NK-92 (cell line): Measurements from ENCODE around the gene IQGAP2.
"Not testable (repeated sequence)": the region's sequence is repeated elsewhere in the genome, so short reads cannot be mapped to it uniquely, and the experiment has no call there.

Experiments used
- DNase-seq: peaks from one replicate; lab custom pipeline; 2025; ENCODE audit not compliant: unreplicated experiment; lab: John Stamatoyannopoulos, UW

IQGAP2 gene

DNA sequence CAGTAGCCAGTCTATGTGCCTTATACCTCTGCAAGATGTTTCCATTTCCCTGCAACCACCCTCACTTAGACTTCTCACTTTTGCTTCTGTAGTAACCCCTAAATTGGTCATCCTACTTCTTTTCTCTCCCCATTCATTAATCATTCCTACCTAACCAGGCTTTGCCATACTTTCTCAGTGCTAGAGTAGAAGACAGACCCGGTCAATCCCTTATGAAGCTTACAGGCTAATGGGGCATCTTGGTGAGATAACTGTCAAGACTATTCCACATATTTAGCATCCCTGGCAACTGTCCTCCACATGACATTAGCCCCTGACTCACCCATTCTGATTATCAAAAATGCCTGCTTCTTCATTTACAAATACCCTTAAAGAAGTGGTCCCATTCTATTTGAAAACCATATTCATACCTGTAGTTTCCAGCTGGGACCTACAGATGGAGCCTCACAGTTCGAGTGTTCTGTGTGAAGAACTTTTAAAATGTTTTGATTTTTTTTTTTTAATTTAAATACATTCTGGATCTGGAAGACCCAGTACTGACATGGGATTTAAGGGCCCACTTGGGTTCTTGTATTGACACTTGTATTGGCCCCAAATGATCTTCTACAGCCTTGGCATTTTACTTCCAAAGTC is 199.1 kb downstream of the IQGAP2 start:
- no peak for DNase-seq

DNA sequence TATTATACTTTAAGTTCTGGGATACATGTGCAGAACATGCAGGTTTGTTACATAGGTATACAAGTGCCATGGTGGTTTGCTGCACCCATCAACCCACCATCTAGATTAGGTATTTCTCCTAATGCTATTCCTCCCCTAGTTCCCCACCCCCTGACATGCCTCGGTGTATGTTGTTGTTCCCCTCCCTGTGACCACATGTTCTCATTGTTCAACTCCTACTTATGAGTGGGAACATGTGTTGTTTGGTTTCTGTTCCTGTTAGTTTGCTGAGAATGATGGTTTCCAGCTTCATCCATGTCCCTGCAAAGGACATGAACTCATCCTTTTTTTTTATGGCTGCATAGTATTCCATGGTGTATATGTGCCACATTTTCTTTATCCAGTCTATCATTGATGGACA is 200.9 kb downstream of the IQGAP2 start:
- DNase-seq, result not testable (repeated sequence)

DNA sequence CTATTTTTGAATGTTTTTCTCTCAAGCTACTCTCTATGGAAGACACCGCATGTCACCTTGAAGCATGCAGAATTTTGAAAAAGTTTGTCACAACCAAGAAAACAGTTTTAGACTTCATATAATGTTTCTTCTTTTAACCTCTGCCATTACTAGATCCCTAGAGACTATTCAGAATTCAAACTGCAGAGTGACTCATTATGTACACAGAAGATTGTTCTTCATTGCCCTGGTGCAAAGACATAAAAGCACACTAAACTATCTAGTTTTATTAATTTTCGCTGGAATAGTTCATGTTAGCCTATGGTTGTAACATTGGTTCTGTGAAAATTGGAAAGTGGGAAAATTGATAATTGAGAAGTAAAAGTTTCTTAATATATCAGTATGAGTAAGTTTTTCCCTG is 201.8 kb downstream of the IQGAP2 start:
- DNase-seq, result no peak

- no peak for DNase-seq
Observed at GRCh38 chr5:76606701-76607100, 203.6 kb downstream of the IQGAP2 start.

GRCh38 chr5:76607353-76607871 is 204.3 kb downstream of the IQGAP2 start:
- no peak for DNase-seq

DNA sequence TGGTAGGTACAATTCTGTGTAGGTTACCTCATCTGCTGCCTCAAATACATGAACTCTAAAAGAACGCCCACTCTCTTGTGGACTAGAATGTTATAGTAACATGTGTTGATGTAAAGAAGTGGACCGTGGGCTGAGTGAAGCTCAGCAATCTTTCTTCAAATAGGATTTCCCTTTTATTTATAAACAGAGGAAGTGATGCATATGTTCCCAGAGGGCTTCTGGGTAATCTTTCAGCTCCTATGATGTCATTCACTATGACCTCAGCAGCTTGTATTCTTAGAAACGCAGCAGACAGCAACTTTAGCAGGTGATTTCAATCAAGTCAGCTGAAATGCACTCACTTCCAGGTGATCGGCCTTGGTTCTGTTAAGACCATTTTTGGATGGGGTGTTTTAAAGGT is 205.7 kb downstream of the IQGAP2 start:
- no peak for DNase-seq

- no peak for DNase-seq
Observed at GRCh38 chr5:76610196-76610595, 207.1 kb downstream of the IQGAP2 start.

DNA sequence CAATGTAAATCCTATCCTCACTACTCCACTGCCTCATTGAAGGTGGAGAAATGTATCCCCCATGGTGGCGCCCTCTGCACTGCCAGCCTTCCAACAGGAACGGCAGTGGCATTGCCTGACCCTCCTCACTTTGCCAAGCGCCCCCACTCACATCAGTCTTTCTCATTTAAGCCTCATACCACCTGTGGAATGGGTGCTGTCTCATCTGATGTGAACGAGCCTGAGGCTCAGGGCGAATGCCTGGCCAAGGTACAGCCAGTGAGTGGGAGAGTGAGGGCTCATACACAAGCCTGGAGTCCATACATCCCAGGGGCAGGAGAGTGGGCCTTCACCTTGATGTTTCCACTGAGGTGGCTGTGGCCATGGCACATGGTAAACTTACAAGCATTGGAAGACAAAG is 209.9 kb downstream of the IQGAP2 start:
- DNase-seq, result no peak

DNA sequence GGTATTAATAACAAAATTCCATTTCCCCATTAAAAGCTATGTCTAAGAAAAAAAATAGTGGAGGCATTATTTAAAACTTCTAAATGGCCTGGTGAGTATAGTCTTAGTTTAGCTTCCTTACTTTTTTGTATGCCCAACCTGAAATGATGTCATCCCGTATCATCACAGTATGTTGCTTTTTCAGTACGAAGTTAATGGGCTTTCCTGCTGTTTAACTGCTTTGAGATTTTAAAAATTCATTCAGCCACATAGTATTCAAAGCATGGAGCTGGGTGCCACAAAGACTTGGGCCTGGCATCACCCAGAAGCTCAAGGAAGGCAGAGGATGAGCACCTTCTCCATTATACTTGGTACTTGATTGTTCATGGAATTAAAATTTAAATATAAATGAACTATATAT is 212.7 kb downstream of the IQGAP2 start:
- no peak for DNase-seq

GRCh38 chr5:76616206-76616605 is 213.1 kb downstream of the IQGAP2 start:
- DNase-seq, result no peak

GRCh38 chr5:76617229-76617628 is 214.1 kb downstream of the IQGAP2 start:
- DNase-seq, result no peak

DNA sequence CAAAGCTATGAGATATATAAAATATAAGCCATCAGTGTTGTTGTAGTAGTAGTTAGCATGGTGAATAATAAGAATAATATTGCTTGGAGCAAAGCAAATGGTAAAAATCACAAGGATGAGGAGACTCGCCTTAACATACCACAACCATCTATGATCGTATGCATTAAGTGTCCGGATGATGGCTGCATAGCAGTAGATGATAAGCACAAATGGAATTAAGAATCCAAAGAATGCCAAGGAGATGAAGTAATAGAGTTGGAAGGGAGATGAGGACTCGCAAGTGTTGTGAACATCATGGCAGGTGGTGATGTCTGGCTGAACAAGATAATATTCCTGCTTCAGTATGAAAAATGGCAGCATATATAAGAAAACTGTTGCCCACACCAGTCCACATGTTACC is 214.6 kb downstream of the IQGAP2 start:
- DNase-seq, result no peak

DNA sequence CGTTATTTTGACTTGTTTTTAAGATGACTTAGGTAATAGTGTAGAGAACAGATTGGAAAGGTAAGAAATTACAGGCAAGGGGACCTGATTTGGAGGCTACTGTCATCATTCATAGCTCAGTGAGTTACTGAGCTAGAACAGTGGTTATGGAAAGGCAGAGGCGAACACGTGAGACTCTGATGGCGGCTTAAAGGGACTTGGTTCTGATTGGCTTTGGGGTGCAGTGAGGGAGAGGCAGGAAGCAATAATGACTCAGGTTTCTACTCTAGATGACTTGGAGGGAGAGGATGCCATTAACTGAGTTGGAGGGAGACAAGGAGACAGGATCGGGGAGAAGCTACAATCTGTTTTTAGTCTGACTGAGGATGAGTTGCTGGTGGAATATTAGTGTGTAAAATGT is 217.1 kb downstream of the IQGAP2 start:
- DNase-seq, result no peak

DNA sequence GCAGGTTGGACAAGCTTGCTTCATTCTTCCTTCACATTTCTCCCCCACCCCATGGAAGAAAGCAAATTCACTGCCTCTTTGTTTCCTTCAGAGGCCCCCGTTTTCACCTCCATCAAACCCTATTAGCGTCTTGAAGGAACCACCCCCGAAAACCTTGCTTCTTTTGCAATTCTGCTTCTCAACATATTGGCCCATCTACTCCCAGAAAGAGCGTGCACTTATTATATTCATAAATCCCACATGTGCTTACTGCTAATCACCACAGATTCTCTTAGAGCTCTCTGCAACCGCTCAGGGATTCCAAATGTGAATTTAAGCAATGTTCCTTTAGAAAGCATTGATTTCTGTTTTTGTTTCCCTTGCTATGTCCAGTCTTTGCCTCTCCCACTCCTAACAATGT is 219.0 kb downstream of the IQGAP2 start:
- DNase-seq, result no peak

- no peak for DNase-seq
Observed at GRCh38 chr5:76622973-76623596, 220.0 kb downstream of the IQGAP2 start, which contains the start of gene F2RL2. F2RL2 (minus strand) TSS chr5:76623403; CDS start chr5:76623230, 173 bp downstream.

DNA sequence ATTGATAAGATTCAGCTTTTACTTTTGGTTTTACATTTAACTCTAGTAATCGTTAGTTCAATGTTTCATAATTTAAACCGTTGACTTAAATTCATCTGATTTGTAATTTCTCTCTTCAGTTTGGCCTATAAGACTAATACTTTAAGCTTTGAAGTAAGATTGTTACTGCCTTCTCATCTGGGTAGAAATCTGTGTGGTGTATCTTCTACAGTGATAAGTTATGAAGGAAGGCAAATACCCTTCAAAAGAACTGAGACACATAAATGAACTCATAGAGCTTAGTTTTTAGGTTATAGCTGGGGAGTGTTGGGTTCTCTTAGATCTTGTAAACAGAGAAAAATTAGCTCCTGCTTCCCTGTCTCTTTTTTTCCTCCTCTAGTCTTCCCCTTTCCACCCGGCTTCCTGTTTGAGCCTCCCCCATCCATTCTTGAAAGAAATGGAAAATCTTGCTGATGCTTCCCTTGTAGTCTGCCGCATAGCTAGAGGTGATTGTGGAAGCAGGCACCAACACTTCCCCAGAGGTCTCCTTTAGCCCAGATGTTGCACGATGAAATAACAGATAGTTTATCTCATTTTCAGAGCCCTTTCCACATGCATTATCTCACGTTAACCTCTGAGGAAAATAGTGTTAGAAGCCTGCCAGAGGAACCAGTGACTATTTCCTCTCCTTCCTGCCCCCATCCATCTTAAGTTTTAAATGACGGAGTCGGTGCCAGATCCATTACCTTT is 222.2 kb downstream of the IQGAP2 start:
- no peak for DNase-seq

DNA sequence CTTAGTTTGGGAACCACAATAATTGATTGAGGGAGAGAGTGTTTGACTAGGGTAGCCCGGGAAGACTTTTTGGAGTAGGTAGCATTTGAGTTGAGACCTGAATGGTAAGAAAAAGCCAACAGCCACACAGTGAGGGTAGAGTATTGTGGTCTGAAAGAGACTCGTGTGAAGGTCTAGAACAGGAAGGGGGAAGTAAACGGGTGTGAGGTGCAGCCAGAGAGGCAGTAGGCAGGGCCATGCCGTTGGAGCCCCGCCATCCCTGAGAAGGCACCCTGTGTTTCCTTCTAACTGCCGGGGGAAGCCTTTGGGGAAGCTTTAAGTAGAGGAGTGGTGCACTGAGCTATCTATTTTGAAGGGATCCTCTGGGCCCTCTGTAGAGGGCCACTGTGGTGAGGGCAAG is 223.7 kb downstream of the IQGAP2 start:
- DNase-seq, result no peak

GRCh38 chr5:76634661-76635060 is 231.6 kb downstream of the IQGAP2 start:
- no peak for DNase-seq

- DNase-seq, result no peak
Observed at GRCh38 chr5:76637490-76637889, 234.4 kb downstream of the IQGAP2 start.

- no peak for DNase-seq
Observed at GRCh38 chr5:76638479-76638878, 235.4 kb downstream of the IQGAP2 start.

DNA sequence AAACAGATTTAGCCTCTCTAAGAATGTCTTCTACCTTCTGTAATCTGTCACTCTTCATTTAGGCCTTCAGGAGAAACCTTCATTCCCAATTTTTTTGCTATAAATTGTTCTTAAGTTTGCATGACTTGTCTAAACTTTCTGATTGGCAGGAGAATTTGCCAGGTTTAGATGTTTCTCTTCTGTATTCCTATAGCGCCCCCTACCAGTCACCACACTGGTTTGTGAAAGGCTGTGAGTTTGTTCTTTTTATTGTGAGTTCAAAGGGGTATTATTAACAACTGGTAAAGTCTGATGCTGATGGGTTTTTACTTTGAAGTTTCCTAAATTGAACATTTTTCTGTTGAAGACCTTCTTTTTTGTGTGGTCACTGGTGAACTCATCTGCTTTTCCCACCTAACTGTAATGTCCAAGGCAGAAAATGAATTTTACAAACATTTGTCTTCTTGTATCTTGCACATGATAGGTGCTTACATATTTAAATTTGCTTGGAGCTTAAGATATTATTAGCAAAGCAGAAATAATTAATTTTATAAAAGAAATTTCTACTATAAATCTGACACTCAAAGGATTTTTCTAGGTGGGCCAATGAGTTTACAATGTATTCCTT is 238.5 kb downstream of the IQGAP2 start:
- DNase-seq, result no peak
